ENCODE data around the gene SARS1. TPM values are rescaled to one million over a fixed set of nuclear protein-coding genes. Genes with fewer than 3 reads are reported as not detected.

The SARS1 gene
- total and polyA plus RNA-seq, 2 of the 13 experiments (the other 11 are each of a cell fraction or from before 2014, with no cell fraction given): 103 to 134 TPM

- 0 out of 5 replicates have a peak, but pooled peaks cover 2% of the 10 kb centered on the region in 2 experiments for H3K36me3 ChIP-seq (replicated peaks in 1 of 2; ENCODE audit: control insufficient read depth in 1 of 2, insufficient read depth in 2 of 2, low read length in 2 of 2)
- TF ChIP-seq POLR2G (IDR thresholded peaks at IDR 0.05; ENCODE audit: low read depth, low read length): no peak
- TF ChIP-seq ZNF570 (CRISPR knock-in tag; IDR thresholded peaks at IDR 0.05; ENCODE audit: borderline replicate concordance): no peak
- TF ChIP-seq ZNF572 (CRISPR knock-in tag; IDR thresholded peaks at IDR 0.05): no peak
- H3K79me2 ChIP-seq (ENCODE audit: insufficient read depth, low read length): no peaks in the 10 kb centered on the region
- no peaks in the 10 kb centered on the region for H3K9me3 ChIP-seq (ENCODE audit: low read length)
- no peak overlapping the region for H3K4me3 ChIP-seq (replicated peaks in 1 of 3; ENCODE audit: insufficient read depth in 1 of 3, low read depth in 2 of 3, low read length in 3 of 3)
- intact Hi-C loops (cut with micrococcal nuclease; ENCODE audit: unreplicated experiment) (loop anchor here (10.0 kb wide), 1 partner anchor 72 kb away; no protein-coding TSS in a partner anchor), in situ Hi-C loops (cut with HindIII; ENCODE audit: extremely low pct_ligation_motif_present, low pct_unique_long_range_greater_than_20kb) (loop anchor here (5.0 kb wide), 1 partner anchor 49 kb away; no protein-coding TSS in a partner anchor)
- H2AFZ ChIP-seq (ENCODE audit: low read length): no peak overlapping the region
- 0 out of 2 replicates have a peak overlapping the region, but pooled peaks have one; percentile 6 for H3K9ac ChIP-seq (ENCODE audit: insufficient read depth, low read depth, low read length)
- 92% methylated on average over 12 of the region's 16 CpGs for WGBS (ENCODE audit: low lambda C conversion rate)
- H4K20me1 ChIP-seq (ENCODE audit: insufficient read depth, low read length): no peaks in the 10 kb centered on the region
- CTCF ChIA-PET (ENCODE audit: low intra/inter-chr PET ratio, low total read pairs): no interaction called here
- no peak overlapping the region for H3K4me2 ChIP-seq (ENCODE audit: low read depth, low read length)
- FAIRE-seq (no peak), ATAC-seq (no peak), DNase-seq (ENCODE audit: low spot score) (no peak)
- peaks cover 56% of the 10 kb centered on the region for H3K4me1 ChIP-seq (ENCODE audit: insufficient read depth, low read length)
- no peak overlapping the region for H3K27ac ChIP-seq (ENCODE audit: extremely low read length, insufficient read depth, low read length)
- BruUV-seq (replicated peaks): no TSS peak
- POLR2A ChIA-PET: interaction anchor here (2.2 kb wide), 1 partner anchor 27 kb away, joined by 8 read pairs; no protein-coding TSS in a partner anchor
- no peaks in the 10 kb centered on the region for H3K27me3 ChIP-seq (ENCODE audit: control insufficient read depth in 1 of 2, insufficient read depth in 2 of 2, low read length in 2 of 2)
These were observed 59.3 kb downstream of the SARS1 start for GRCh38 chr1:109272831-109273547.

- Histone ChIP-seq H4K20me1 (ENCODE audit: insufficient read depth, low read length) (no peaks in the 10 kb centered on the region), H3K9me3 (ENCODE audit: low read length) (no peaks in the 10 kb centered on the region), H3K79me2 (ENCODE audit: insufficient read depth, low read length) (no peaks in the 10 kb centered on the region), H2AFZ (ENCODE audit: low read length) (no peak overlapping the region), H3K4me2 (ENCODE audit: low read depth, low read length) (peak overlapping the region; percentile 68; the same call in 1 of the 2 replicates), H3K36me3 (replicated peaks in 1 of 2; ENCODE audit: control insufficient read depth in 1 of 2, insufficient read depth in 2 of 2, low read length in 2 of 2) (0 out of 5 replicates have a peak, but pooled peaks cover 2% of the 10 kb centered on the region in 2 experiments), H3K27me3 (ENCODE audit: control insufficient read depth in 1 of 2, insufficient read depth in 2 of 2, low read length in 2 of 2) (no peaks in the 10 kb centered on the region), H3K27ac (ENCODE audit: extremely low read length, insufficient read depth, low read length) (peak overlapping the region; percentile 66), H3K9ac (ENCODE audit: insufficient read depth, low read depth, low read length) (no peak overlapping the region), H3K4me3 (replicated peaks in 1 of 3; ENCODE audit: insufficient read depth in 1 of 3, low read depth in 2 of 3, low read length in 3 of 3) (no peak overlapping the region), H3K4me1 (ENCODE audit: insufficient read depth, low read length) (peaks cover 64% of the 10 kb centered on the region)
- TF ChIP-seq ISX (CRISPR knock-in tag; conservative IDR thresholded peaks at IDR 0.05): no peak
- TF ChIP-seq ZNF296 (CRISPR knock-in tag; conservative IDR thresholded peaks at IDR 0.05): no peak
- TF ChIP-seq AGO2 (optimal IDR thresholded peaks at IDR 0.05; ENCODE audit: low read depth, low read length): peak; percentile 56
- TF ChIP-seq ZBTB38 (CRISPR knock-in tag; IDR thresholded peaks at IDR 0.05): 0 out of 2 replicates have a peak, but pooled peaks have one; percentile 27
- 0 out of 2 replicates have a peak, but pooled peaks have one; percentile 29 for TF ChIP-seq RBFOX2 (IDR thresholded peaks at IDR 0.05; ENCODE audit: low read depth, low read length)
- TF ChIP-seq, protein P1, sequence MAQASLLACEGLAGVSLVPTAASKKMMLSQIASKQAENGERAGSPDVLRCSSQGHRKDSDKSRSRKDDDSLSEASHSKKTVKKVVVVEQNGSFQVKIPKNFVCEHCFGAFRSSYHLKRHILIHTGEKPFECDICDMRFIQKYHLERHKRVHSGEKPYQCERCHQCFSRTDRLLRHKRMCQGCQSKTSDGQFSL (CRISPR knock-in tag; IDR thresholded peaks at IDR 0.05): 0 out of 2 replicates have a peak, but pooled peaks have one; percentile 22
- BruUV-seq (replicated peaks): no TSS peak
- in situ Hi-C loops (cut with HindIII; ENCODE audit: extremely low pct_ligation_motif_present, low pct_unique_long_range_greater_than_20kb) (loop anchor here (5.0 kb wide), 1 partner anchor 49 kb away; no protein-coding TSS in a partner anchor), intact Hi-C loops (cut with micrococcal nuclease; ENCODE audit: unreplicated experiment) (loop anchor here (1.0 to 10.0 kb wide), 2 partner anchors 10 to 71 kb away; no protein-coding TSS in a partner anchor)
- DNase-seq (ENCODE audit: low spot score) (no peak), ATAC-seq (no peak), FAIRE-seq (no peak)
- 86% methylated on average over 23 of the region's 30 CpGs for WGBS (ENCODE audit: low lambda C conversion rate)
- ChIA-PET CTCF (ENCODE audit: low intra/inter-chr PET ratio, low total read pairs) (interaction anchor here (2.5 kb wide), 1 partner anchor 10 kb away, joined by 12 read pairs; no protein-coding TSS in a partner anchor), POLR2A (interaction anchor here (2.2 kb wide), 1 partner anchor 26 kb away, joined by 8 read pairs; no protein-coding TSS in a partner anchor)
These were observed 60.0 kb downstream of the SARS1 start for GRCh38 chr1:109273570-109274288.

Measured in HepG2 (cell line).